Neural cell (in vitro differentiated cells): ENCODE measurements around the gene PYGB. TPM values are rescaled to one million over a fixed set of nuclear protein-coding genes. Genes with fewer than 3 reads are reported as not detected.

Experiments used
- H2AFZ ChIP-seq: fragments of 200-600, 300-800 bp; sonication (generic), shearing (Covaris generic); 2 replicates; pipeline ENCODE4 v1.6.0; 2014; ENCODE audit warnings: low read depth, mild to moderate bottlenecking, antibody characterized with exemption, low read length, moderate library complexity
- H3F3A ChIP-seq: fragments of 200-600 bp; shearing (Covaris generic); 2 replicates; pipeline ENCODE4 v1.6.1; 2016; ENCODE audit warnings: mild to moderate bottlenecking, moderate library complexity, mixed read lengths, antibody characterized with exemption, low read length; ENCODE audit not compliant: insufficient read depth, poor library complexity, severe bottlenecking
- H3K27ac ChIP-seq: fragments of 200-600, 300-800 bp; sonication (generic), shearing (Covaris generic); 2 replicates; pipeline ENCODE4 v1.5.1; 2014; ENCODE audit warnings: mild to moderate bottlenecking, low read length, moderate library complexity
- H3K27me3 ChIP-seq: fragments of 300-800, 200-600 bp; sonication (generic), shearing (Covaris generic); 2 replicates; pipeline ENCODE4 v1.6.0; 2014; ENCODE audit warnings: mild to moderate bottlenecking, low read depth, low read length, moderate library complexity; ENCODE audit not compliant: insufficient read depth
- H3K36me3 ChIP-seq: fragments of 300-800, 200-600 bp; sonication (generic), shearing (Covaris generic); 2 replicates; pipeline ENCODE4 v1.5.1; 2014; ENCODE audit warnings: mild to moderate bottlenecking, antibody characterized with exemption, low read length, moderate library complexity; ENCODE audit not compliant: insufficient read depth
- H3K4me2 ChIP-seq: fragments of 300-800, 200-600 bp; sonication (generic), shearing (Covaris generic); 2 replicates; pipeline ENCODE4 v1.6.0; 2014; ENCODE audit warnings: mild to moderate bottlenecking, low read length
- H3K4me3 ChIP-seq: fragments of 300-800, 200-600 bp; sonication (generic), shearing (Covaris generic); 2 replicates; pipeline ENCODE4 v1.5.1; 2014; ENCODE audit warnings: mild to moderate bottlenecking, low read length, moderate library complexity
- H3K79me2 ChIP-seq: fragments of 200-600 bp; shearing (Covaris generic); replicated peaks from 2 replicates; pipeline ENCODE4 v1.6.0; 2014; ENCODE audit warnings: mild to moderate bottlenecking, low read length, moderate library complexity; ENCODE audit not compliant: insufficient read depth
- H3K9ac ChIP-seq: fragments of 300-800, 200-600 bp; sonication (generic), shearing (Covaris generic); 2 replicates; pipeline ENCODE4 v1.6.1; 2016; ENCODE audit warnings: mild to moderate bottlenecking, low read length, mixed read lengths
- H3K9me2 ChIP-seq: fragments of 200-600 bp; shearing (Covaris generic); 2 replicates; pipeline ENCODE4 v1.6.1; 2016; ENCODE audit warnings: mild to moderate bottlenecking, low read length, mixed read lengths; ENCODE audit not compliant: insufficient read depth
- H3K9me3 ChIP-seq: fragments of 200-600, 300-800 bp; sonication (generic), shearing (Covaris generic); 2 replicates; pipeline ENCODE4 v1.6.1; 2016; ENCODE audit warnings: mild to moderate bottlenecking, mixed run types, low read length, moderate library complexity, mixed read lengths
- H4K20me1 ChIP-seq: fragments of 200-600 bp; shearing (Covaris generic); 2 replicates; pipeline ENCODE4 v1.6.1; 2016; ENCODE audit warnings: mild to moderate bottlenecking, mixed run types; ENCODE audit not compliant: insufficient read depth
- EP300 ChIP-seq: fragments of 450-650 bp; conservative IDR thresholded peaks from 2 replicates; pipeline ENCODE4 v1.6.1; 2014; ENCODE audit warnings: antibody characterized with exemption, mild to moderate bottlenecking, moderate library complexity; ENCODE audit not compliant: poor library complexity, severe bottlenecking
- EZH2 ChIP-seq: fragments of 200-600, 300-800 bp; shearing (Covaris generic), sonication (generic); IDR thresholded peaks from 2 replicates; pipeline ENCODE4 v1.6.1; 2014; ENCODE audit warnings: antibody characterized with exemption, low read length, borderline replicate concordance, mild to moderate bottlenecking; ENCODE audit not compliant: insufficient read depth, poor library complexity, severe bottlenecking
- MXI1 ChIP-seq: fragments of 450-650 bp; conservative IDR thresholded peaks from 2 replicates; pipeline ENCODE4 v1.6.1; 2014; ENCODE audit warnings: antibody characterized with exemption, mild to moderate bottlenecking; ENCODE audit not compliant: poor library complexity, severe bottlenecking
- POLR2AphosphoS5 ChIP-seq: IDR thresholded peaks from 2 replicates; pipeline ENCODE4 v1.6.1; 2012
- RAD21 ChIP-seq: fragments of 450-650 bp; conservative IDR thresholded peaks from 2 replicates; pipeline ENCODE4 v1.6.1; 2014; ENCODE audit warnings: antibody characterized with exemption, mild to moderate bottlenecking, moderate library complexity
- SMC3 ChIP-seq: fragments of 450-650 bp; conservative IDR thresholded peaks from 2 replicates; pipeline ENCODE4 v1.6.1; 2014; ENCODE audit warnings: antibody characterized with exemption, mild to moderate bottlenecking, moderate library complexity; ENCODE audit not compliant: poor library complexity
- TAF1 ChIP-seq: IDR thresholded peaks from 2 replicates; pipeline ENCODE4 v1.6.1; 2012; ENCODE audit warnings: low read depth
- polyA plus RNA-seq: library from polyadenylated mRNA; depleted of rRNA; stranded (reverse); fragments of >200 nt; gene quantifications from 2 replicates; pipeline ENCODE4 v1.2.3, GENCODE V29; 2014
- TF ChIP-seq, protein P1 (sequence below): IDR thresholded peaks from 2 replicates; pipeline ENCODE4 v1.6.1; 2012; ENCODE audit warnings: borderline replicate concordance
- TF ChIP-seq, protein P2 (sequence below): fragments of 450-650 bp; IDR thresholded peaks from 2 replicates; pipeline ENCODE4 v1.5.1; 2014; ENCODE audit warnings: antibody characterized with exemption, mild to moderate bottlenecking, moderate library complexity; ENCODE audit not compliant: poor library complexity, severe bottlenecking

PYGB gene
- polyA plus RNA-seq, 1 donor from 2014 or later = 70.5 TPM

- H3K79me2 ChIP-seq = no peaks in the 10 kb centered on the region
- H4K20me1 ChIP-seq = no peaks in the 10 kb centered on the region
- H3K9me3 ChIP-seq = no peaks in the 10 kb centered on the region
- no peaks in the 10 kb centered on the region for H3K36me3 ChIP-seq
- TF ChIP-seq SMC3 (no peak), MXI1 (no peak), EP300 (no peak), EZH2 (no peak), POLR2AphosphoS5 (no peak), TAF1 (no peak), RAD21 (no peak)
- TF ChIP-seq, protein P1, sequence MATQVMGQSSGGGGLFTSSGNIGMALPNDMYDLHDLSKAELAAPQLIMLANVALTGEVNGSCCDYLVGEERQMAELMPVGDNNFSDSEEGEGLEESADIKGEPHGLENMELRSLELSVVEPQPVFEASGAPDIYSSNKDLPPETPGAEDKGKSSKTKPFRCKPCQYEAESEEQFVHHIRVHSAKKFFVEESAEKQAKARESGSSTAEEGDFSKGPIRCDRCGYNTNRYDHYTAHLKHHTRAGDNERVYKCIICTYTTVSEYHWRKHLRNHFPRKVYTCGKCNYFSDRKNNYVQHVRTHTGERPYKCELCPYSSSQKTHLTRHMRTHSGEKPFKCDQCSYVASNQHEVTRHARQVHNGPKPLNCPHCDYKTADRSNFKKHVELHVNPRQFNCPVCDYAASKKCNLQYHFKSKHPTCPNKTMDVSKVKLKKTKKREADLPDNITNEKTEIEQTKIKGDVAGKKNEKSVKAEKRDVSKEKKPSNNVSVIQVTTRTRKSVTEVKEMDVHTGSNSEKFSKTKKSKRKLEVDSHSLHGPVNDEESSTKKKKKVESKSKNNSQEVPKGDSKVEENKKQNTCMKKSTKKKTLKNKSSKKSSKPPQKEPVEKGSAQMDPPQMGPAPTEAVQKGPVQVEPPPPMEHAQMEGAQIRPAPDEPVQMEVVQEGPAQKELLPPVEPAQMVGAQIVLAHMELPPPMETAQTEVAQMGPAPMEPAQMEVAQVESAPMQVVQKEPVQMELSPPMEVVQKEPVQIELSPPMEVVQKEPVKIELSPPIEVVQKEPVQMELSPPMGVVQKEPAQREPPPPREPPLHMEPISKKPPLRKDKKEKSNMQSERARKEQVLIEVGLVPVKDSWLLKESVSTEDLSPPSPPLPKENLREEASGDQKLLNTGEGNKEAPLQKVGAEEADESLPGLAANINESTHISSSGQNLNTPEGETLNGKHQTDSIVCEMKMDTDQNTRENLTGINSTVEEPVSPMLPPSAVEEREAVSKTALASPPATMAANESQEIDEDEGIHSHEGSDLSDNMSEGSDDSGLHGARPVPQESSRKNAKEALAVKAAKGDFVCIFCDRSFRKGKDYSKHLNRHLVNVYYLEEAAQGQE = no peak
- TF ChIP-seq, protein P2, sequence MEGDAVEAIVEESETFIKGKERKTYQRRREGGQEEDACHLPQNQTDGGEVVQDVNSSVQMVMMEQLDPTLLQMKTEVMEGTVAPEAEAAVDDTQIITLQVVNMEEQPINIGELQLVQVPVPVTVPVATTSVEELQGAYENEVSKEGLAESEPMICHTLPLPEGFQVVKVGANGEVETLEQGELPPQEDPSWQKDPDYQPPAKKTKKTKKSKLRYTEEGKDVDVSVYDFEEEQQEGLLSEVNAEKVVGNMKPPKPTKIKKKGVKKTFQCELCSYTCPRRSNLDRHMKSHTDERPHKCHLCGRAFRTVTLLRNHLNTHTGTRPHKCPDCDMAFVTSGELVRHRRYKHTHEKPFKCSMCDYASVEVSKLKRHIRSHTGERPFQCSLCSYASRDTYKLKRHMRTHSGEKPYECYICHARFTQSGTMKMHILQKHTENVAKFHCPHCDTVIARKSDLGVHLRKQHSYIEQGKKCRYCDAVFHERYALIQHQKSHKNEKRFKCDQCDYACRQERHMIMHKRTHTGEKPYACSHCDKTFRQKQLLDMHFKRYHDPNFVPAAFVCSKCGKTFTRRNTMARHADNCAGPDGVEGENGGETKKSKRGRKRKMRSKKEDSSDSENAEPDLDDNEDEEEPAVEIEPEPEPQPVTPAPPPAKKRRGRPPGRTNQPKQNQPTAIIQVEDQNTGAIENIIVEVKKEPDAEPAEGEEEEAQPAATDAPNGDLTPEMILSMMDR = no peak
- H3K27me3 ChIP-seq = no peaks in the 10 kb centered on the region
- no peaks in the 10 kb centered on the region for H3F3A ChIP-seq
- no peaks in the 10 kb centered on the region for H3K9me2 ChIP-seq
- H3K9ac ChIP-seq = no peak overlapping the region
- no peak overlapping the region for H3K27ac ChIP-seq
- H3K4me3 ChIP-seq = no peak overlapping the region
- no peak overlapping the region for H2AFZ ChIP-seq
- no peak overlapping the region for H3K4me2 ChIP-seq
These were observed 33.1 kb upstream of the PYGB start for GRCh38 chr20:25214819-25215218.

GRCh38 chr20:25215521-25215920 is 32.4 kb upstream of the PYGB start:
- Histone ChIP-seq H3K9ac (no peak overlapping the region), H3K79me2 (no peaks in the 10 kb centered on the region), H3K9me3 (no peaks in the 10 kb centered on the region), H2AFZ (no peak overlapping the region), H4K20me1 (no peaks in the 10 kb centered on the region), H3F3A (no peaks in the 10 kb centered on the region), H3K4me3 (no peak overlapping the region), H3K36me3 (no peaks in the 10 kb centered on the region), H3K27me3 (no peaks in the 10 kb centered on the region), H3K9me2 (no peaks in the 10 kb centered on the region), H3K27ac (no peak overlapping the region), H3K4me2 (no peak overlapping the region)
- TF ChIP-seq RAD21 = no peak
